Adipose tissue (tissue), 3 donors: ENCODE data around the gene AKT1. TPM values are rescaled to one million over a fixed set of nuclear protein-coding genes. Genes with fewer than 3 reads are reported as not detected.
A peak's percentile ranks its signal among the peaks of the same experiment; 100 is the strongest.

Experiments used
- H3K27ac ChIP-seq: one replicate; pipeline ENCODE4 v1.5.1; 2013; ENCODE audit warnings: low read depth, low read length
- whole genome bisulfite sequencing, 3 donors: extraction: QIAGEN DNeasy Blood & Tissue Kit; methylation state at CpG; one replicate each; pipeline ENCODE4 v1.1.7; 2013; 5-methylcytosine and 5-hydroxymethylcytosine counted together
- polyA plus RNA-seq, 3 donors: library from polyadenylated mRNA; stranded (reverse); fragments of 200-250 nt; gene quantifications; one replicate each; pipeline ENCODE4 v1.2.3, GENCODE V29; 2013
- donor health status: healthy with polysubstance abuse.
- donor health status: Bipolar disorder and iron deficiency.
- donor health status: healthy.

The AKT1 gene
- polyA plus RNA-seq, 3 donors: 70.4 to 158 (median 126) TPM

DNA sequence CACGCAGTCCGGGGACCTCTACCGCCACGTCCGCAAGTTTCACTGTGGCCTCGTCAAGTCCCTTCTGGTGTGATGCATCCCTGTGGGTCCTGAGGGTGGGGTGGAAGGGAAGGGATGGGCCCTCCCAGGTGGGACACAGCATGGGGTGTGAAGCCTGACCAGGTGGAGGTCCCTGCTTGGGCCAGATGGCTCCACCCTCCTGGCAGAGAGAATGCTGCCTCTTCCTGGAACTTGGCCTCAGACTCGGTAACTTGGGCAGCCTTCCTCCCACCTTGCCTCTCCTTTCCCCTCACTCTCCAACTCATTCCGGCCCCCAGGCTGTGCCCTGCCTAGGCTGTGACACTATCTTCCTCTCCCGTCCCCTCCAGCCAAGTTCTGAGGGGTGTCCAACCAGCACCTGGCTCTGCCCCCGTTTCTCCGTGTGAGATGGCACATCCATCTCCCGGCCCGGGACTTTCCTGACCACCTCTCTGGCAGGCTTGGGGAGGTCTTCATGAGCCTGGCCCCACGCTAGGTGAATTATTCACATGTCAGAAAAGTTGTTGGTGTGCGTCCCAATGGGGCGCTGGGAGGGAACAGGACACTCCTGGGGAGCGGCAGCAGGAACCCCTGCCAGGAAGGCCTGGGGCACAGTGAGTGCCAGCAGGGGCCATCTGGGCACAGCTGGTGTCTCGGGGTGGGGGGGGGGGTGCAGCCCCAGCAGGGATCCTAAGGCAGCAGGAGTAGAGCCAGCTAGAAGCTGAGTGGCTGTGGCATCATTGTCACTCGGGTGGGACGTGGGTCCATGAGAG, 7.0 kb upstream of the AKT1 start:
- H3K27ac ChIP-seq: no peak overlapping the region
- 78 to 91% (median 89%) methylated on average over 20 of the region's 20 CpGs for WGBS, 3 donors

DNA sequence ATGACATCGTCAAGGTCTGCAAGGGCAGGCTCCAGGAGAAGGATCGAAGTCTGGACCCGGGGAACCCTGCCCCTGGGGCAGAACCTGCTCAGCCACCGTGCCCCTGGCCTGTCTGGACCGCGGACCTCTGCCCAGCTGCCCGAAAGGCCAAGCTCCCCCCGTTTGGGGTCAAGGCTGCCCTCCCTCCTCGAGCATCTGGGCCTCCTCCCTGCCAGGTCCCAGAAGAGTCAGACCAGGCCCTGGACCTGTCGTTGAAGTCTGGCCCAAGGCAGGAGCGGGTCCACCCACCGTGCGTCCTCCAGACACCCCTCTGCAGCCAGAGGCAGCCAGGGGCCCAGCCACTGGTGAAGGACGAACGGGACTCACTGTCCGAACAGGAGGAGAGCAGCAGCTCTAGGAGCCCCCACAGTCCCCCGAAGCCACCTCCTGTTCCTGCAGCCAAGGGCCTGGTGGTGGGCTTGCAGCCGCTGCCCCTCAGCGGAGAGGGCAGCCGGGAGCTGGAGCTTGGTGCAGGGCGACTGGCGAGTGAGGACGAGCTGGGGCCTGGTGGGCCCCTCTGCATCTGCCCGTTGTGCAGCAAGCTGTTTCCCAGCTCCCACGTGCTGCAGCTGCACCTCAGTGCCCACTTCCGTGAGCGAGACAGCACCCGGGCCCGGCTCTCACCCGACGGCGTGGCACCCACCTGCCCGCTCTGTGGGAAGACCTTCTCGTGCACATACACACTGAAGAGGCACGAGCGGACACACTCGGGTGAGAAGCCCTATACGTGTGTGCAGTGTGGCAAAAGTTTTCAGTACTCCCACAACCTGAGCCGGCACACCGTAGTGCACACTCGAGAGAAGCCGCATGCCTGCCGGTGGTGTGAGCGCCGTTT, 6.2 kb upstream of the AKT1 start:
- WGBS, 3 donors: 64 to 84% (median 75%) methylated on average over 41 to 45 of the region's 45 CpGs
- H3K27ac ChIP-seq: no peak overlapping the region

DNA sequence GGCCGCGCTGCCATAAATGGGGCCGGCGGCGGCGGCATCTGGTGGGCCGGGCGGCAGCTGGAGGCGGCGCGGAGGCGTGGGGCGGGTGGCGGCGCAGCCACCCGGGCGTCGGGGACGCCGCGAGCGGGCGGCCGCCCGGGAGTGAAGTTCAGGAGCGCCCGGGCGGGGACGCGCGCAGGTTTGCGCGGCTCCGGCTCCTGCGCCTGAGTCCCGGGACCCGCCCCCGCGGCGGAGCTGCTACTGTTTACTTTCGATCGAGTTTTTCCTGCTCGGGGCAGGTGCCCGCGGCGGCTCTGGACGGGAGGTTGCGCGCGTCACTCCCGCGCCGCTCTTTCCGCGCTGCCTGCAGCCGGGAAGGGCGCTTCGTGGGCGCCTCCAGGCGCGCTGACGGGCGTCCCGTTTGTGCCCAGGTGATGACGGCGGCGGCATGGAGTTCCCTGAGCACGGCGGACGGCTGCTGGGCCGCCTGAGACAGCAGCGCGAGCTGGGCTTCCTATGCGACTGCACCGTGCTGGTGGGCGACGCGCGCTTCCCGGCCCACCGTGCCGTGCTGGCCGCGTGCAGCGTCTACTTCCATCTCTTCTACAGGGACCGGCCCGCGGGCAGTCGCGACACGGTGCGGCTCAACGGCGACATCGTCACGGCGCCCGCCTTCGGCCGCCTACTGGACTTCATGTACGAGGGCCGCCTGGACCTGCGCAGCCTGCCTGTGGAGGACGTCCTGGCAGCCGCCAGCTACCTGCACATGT, 5.4 kb upstream of the AKT1 start, which contains the start of gene ZBTB42:
Gene ZBTB42, plus strand, starts transcription at position 331 of the 749 bp plus-strand sequence. Its CDS starts 97 bp downstream, at position 428.
- 0 to 3% (median 2%) methylated on average over 66 to 105 of the region's 105 CpGs for WGBS, 3 donors
- H3K27ac ChIP-seq: peak within 1 kb of the TSS; percentile 79

GRCh38 chr14:104800015-104800770, 4.6 kb upstream of the AKT1 start:
- H3K27ac ChIP-seq: peak overlapping the region; percentile 79

DNA sequence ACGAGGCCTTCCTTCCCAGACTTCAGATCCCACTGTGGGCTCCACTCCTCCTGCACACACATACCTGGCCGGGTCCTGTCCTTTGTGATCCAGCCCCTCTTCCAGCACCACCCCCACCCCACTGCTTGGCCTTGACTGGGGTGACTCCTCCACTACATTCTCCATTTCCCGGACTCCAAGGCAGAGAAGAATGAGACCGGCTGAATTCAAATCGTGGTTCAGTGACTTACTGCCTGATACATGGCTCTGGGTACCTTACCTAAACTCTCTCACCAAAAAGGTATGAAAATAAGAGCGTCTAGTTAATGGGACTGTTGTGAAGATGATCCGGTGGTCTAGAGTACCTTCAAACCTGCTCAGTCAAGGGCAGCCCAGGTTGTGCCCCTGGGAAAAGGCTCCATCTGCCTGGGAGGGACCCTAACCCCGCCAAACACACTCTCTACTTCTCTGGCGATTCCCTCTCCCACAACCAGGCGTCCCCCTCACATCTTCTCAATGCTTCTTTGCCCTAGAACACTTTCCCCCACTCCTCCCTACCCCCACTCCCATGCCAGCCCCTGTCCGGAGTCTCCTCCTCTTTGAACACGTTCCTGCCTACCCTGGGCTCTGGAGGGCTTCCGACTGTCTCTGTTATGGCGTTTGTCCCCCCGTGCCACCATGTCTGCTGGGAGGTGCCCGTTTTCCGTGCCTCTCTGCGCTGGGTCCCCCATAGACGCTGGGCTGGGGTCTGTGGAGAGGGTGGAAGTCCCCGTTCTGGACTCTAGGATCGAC, 3.9 kb upstream of the AKT1 start:
- 37 to 46% (median 44%) methylated on average over 21 of the region's 21 CpGs for WGBS, 3 donors
- H3K27ac ChIP-seq: peak overlapping the region; percentile 79

More at GRCh38 chr14:104800015-104800770, 4.6 kb upstream of the AKT1 start:
- WGBS, 3 donors: 2 to 5% (median 4%) methylated on average over 38 to 79 of the region's 83 CpGs

- 70 to 75% (median 74%) methylated on average over 16 of the region's 16 CpGs for whole genome bisulfite sequencing, 3 donors
- H3K27ac ChIP-seq: no peak overlapping the region
These were observed 3.0 kb upstream of the AKT1 start for GRCh38 chr14:104798300-104799243.

DNA sequence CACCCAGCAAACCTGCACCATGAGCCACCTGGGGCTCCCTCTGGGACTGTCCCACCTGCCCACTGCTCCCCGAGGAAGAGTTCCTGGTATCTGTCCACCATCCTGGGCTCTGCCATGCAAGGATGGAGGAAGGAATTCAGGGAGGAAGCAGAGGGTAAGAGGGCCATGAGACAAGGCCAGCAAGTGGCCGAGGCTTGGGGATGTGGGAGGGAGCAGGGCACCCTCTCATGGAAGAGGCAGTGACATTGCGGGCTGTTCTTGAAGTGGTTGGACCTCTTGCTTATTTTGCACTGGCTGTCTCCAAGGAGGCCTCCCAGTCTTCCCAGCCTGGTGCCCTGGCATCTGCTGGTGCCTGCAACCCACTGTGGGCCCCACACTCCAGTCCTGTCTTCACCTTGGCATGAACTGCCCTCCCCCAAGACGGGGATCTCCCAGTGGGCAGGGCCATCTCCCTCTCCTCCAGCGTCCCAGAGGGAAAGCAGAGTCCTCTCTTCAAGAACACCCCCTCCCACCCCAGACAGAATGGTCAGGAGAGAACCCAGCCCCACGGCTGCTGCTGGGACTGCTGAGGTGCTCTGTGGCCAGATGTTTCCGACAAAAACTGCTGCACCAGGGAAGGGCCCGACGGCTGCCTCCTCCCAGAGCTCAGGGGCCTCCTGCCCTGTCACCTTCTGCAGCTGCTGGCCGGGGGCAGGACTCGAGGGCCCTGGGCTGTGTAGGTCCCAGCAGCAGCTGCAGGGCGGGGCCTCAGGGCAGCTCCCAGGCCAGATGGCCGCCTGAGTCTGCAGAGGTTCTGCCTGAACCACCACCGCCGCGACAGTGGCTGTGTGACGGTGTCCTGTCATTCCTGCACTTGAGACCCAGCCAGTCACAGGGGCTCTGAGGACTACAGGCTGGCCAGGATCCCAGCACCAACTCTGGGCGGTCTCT, 1.8 kb upstream of the AKT1 start:
- 35 to 50% (median 48%) methylated on average over 18 of the region's 18 CpGs for WGBS, 3 donors
- no peak overlapping the region for H3K27ac ChIP-seq

DNA sequence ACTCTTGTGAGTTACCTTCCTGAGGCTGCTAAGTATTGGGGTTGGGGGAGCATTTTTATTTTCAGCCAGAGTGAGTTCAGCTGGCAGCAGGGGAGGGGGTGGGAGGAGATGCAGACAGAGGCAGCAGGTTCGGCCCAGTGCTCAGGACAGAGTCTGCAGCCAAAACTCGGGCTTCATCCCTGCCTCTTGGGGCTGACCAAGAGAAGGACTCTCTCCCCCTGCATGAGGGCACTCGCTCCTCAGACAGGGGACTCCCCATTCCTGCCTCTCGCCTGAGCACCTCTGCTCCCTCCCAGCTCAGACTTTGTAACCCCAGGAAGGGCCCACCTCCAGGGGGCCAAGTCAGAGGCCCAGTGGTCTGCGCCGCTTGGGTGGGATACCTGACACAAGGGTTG, 1.1 kb upstream of the AKT1 start:
- no peak overlapping the region for H3K27ac ChIP-seq
- 72 to 86% (median 81%) methylated on average over 6 of the region's 6 CpGs for WGBS, 3 donors

- WGBS, 3 donors: 11 to 15% (median 14%) methylated on average over 34 to 55 of the region's 55 CpGs
- H3K27ac ChIP-seq: no peak overlapping the region
These were observed 486 bp upstream of the AKT1 start for GRCh38 chr14:104795781-104796686.

GRCh38 chr14:104794631-104794992, 936 bp downstream of the AKT1 start:
- H3K27ac ChIP-seq: no peak overlapping the region
- WGBS, 3 donors: 1 to 4% (median 2%) methylated on average over 16 of the region's 16 CpGs

- no peak overlapping the region for H3K27ac ChIP-seq
- WGBS, 3 donors: 5 to 12% (median 7%) methylated on average over 15 of the region's 15 CpGs
These were observed 1.4 kb downstream of the AKT1 start for GRCh38 chr14:104794099-104794498.

- no peak overlapping the region for H3K27ac ChIP-seq
- 85 to 89% (median 89%) methylated on average over 2 of the region's 2 CpGs for WGBS, 3 donors
These were observed 1.9 kb downstream of the AKT1 start for GRCh38 chr14:104793703-104793959.

DNA sequence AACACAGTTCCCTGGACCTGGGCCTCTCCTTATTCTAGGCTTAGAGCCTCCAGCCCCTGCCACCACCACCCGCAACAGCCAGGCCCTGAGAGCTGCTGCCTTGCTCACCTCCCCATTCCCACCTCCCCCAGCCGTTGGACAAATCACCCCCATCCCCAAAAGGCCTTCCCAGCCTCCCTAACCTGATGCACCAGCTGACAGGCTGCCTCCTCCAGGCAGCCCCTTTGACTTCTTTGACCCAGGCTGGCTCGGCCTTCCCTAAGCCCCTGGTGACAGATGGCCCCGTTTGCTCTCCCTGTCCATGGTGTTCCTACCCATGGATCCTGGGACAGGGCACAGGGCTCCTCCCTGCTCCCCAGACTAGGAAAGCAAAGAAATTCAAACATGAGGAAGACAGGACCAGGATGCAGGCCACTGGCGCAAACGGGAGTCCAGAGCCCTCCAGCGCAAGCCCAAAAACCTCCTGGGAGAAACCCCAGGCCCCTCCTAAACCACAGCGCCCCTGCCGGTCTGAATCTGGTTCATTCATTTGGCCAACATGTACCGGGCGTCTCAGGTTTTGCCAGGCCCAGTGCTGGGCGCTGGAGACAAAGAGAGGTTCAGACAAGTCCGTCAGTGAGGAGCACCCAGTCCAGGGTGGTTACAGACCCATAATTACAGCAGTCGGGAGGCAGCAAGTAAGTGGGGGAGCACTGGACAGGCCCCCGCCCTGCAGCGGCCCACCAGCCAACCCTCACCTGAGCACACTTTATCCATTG, 2.4 kb downstream of the AKT1 start:
- WGBS, 3 donors: 76 to 86% (median 82%) methylated on average over 16 of the region's 16 CpGs
- no peak overlapping the region for H3K27ac ChIP-seq
